Activated naive CD8-positive, alpha-beta T cell (primary cell): Measurements from ENCODE around the gene SLC2A5.
"Not testable (repeated sequence)": the region's sequence is repeated elsewhere in the genome, so short reads cannot be mapped to it uniquely, and the experiment has no call there.

Experiments
- H3K27ac Mint-ChIP-seq: one replicate; pipeline ENCODE4 v1.8.0; 2021; ENCODE audit warnings: mixed read lengths
- H3K27me3 Mint-ChIP-seq: one replicate; pipeline ENCODE4 v1.8.0; 2021; ENCODE audit warnings: mixed read lengths
- H3K36me3 Mint-ChIP-seq: one replicate; pipeline ENCODE4 v1.8.0; 2021; ENCODE audit warnings: mixed read lengths
- H3K4me1 Mint-ChIP-seq: one replicate; pipeline ENCODE4 v1.8.0; 2021; ENCODE audit warnings: low read depth, mixed read lengths
- H3K4me3 Mint-ChIP-seq: one replicate; pipeline ENCODE4 v1.8.0; 2021; ENCODE audit warnings: mild to moderate bottlenecking, mixed read lengths
- H3K9me3 Mint-ChIP-seq: one replicate; pipeline ENCODE4 v1.8.0; 2021; ENCODE audit warnings: low read depth, mixed read lengths

The SLC2A5 gene

GRCh38 chr1:9019896-9020295 is 49.5 kb downstream of the SLC2A5 start:
- no peaks in the 10 kb centered on the region for H3K9me3 Mint-ChIP-seq
- H3K4me3 Mint-ChIP-seq = no peak overlapping the region
- no peak overlapping the region for H3K27ac Mint-ChIP-seq
- no peaks in the 10 kb centered on the region for H3K4me1 Mint-ChIP-seq
- no peaks in the 10 kb centered on the region for H3K36me3 Mint-ChIP-seq
- H3K27me3 Mint-ChIP-seq = no peaks in the 10 kb centered on the region

DNA sequence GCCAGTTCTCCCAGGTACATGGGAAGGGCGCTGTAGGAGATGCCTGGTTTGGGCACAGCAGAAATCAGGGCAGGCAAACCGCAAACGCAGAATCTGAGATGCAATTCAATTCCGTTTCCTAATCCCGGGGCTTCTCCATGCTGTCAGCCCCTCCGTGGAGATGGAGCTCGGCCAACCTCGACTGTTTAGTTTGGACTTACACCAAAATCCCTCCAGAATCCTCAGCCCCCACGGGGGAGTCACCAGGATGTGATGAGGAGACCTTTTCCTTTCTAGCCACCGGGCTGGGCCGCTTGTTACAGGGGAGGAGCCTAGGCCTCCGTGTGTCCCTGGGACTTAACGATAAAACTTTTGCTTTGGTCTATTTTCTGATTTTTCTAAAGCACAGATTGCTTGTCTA is 51.1 kb downstream of the SLC2A5 start:
- H3K36me3 Mint-ChIP-seq = no peaks in the 10 kb centered on the region
- H3K4me3 Mint-ChIP-seq = no peak overlapping the region
- no peaks in the 10 kb centered on the region for H3K4me1 Mint-ChIP-seq
- no peaks in the 10 kb centered on the region for H3K27me3 Mint-ChIP-seq
- H3K9me3 Mint-ChIP-seq = no peaks in the 10 kb centered on the region
- H3K27ac Mint-ChIP-seq = no peak overlapping the region

DNA sequence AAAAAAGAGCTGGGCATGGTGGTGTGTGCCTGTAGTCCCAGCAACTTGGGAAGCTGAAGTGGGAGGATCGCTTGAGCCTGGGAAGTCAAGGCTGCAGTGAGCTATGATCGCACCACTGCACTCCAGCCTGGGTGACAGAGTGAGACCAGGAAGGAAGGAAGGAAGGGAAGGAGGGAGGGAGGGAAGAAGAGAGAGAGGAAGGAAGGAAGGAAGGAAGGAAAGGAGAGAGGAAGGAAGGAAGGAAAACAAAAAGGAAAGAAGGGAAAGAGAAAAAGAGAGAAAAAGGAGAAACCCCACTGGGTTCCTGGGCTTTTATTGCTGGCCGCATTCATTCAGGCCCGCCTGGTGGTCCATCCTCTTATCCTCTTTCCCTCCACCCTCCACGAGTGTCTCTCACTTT is 53.0 kb downstream of the SLC2A5 start:
- Mint-ChIP-seq H3K4me1 (no peaks in the 10 kb centered on the region), H3K4me3 (no peak overlapping the region), H3K27ac (no peak overlapping the region), H3K36me3 (no peaks in the 10 kb centered on the region), H3K27me3 (no peaks in the 10 kb centered on the region), H3K9me3 (no peaks in the 10 kb centered on the region)

- H3K36me3 Mint-ChIP-seq = no peaks in the 10 kb centered on the region
- no peak overlapping the region for H3K27ac Mint-ChIP-seq
- H3K27me3 Mint-ChIP-seq = no peaks in the 10 kb centered on the region
- no peaks in the 10 kb centered on the region for H3K9me3 Mint-ChIP-seq
- H3K4me1 Mint-ChIP-seq = peaks cover 3% of the 10 kb centered on the region
- H3K4me3 Mint-ChIP-seq = no peak overlapping the region
These were observed 54.7 kb downstream of the SLC2A5 start for GRCh38 chr1:9014475-9015375.

DNA sequence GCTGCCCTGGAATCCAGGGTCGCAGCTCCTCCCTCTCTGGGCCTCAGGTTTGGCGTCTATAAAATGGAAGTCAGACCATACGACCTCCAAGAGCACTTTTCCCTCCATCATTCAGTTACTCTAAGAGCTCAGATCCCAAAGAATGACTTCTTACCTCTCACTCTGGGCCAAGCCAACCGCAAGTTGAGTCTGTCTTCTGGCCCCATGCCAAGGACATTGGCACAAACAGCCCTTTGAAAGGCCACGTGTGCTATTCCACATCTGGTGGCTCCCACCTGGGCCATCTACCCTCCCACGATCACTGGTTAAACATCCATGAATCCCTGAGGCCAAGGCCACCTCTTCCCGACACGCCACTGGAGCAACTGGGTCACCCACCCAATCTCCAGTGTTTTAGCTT is 55.6 kb downstream of the SLC2A5 start:
- no peak overlapping the region for H3K4me3 Mint-ChIP-seq
- no peak overlapping the region for H3K27ac Mint-ChIP-seq
- H3K27me3 Mint-ChIP-seq = no peaks in the 10 kb centered on the region
- peaks cover 3% of the 10 kb centered on the region for H3K4me1 Mint-ChIP-seq
- H3K36me3 Mint-ChIP-seq = no peaks in the 10 kb centered on the region
- no peaks in the 10 kb centered on the region for H3K9me3 Mint-ChIP-seq

GRCh38 chr1:9010781-9011323 is 58.6 kb downstream of the SLC2A5 start:
- no peaks in the 10 kb centered on the region for H3K27me3 Mint-ChIP-seq
- H3K27ac Mint-ChIP-seq = no peak overlapping the region
- no peaks in the 10 kb centered on the region for H3K36me3 Mint-ChIP-seq
- no peaks in the 10 kb centered on the region for H3K9me3 Mint-ChIP-seq
- no peak overlapping the region for H3K4me3 Mint-ChIP-seq
- H3K4me1 Mint-ChIP-seq = peaks cover 3% of the 10 kb centered on the region

DNA sequence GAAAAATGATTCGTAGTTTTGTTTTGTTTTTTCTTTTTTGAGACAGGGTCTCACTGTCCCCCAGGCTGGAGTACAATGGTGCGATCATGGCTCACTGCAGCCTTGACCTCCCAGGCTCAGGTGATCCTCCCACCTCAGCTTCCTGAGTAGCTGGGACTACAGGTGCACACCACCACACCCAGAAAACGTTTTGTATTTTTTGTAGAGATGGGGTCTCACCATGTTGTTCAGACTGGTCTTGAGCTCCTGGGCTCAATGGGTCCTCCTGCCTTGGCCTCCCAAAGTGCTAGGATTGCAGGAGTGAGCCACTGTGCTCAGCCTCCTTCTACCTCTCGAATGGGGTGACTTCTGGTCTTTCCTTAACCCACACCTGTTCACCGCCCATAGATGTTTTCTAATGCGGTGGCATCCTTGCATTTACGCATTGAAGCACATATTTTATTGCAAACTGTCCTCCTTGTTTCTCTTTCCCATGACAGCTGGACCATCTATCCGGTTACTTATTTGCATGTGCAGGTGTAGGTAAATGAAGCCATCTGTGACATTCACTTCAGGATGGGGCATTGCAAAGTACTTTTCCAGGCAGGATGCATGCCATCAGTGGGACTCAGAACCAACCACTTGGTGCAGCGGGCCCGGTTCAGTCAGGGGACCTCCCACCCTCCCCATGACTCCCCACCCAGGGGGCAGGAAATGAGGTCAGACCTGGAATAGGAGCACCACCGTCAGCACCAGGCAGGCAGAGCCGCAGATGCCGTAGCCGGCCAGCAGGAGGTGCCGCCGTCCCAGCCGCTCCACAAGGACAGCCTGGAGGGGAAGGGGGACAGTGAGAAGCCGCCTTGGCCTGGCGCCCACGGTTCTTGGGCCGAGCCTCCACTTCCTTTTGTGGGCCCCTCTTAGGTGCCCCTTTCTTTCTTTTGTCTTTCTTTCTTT is 59.7 kb downstream of the SLC2A5 start:
- H3K27ac Mint-ChIP-seq = no peak overlapping the region
- peaks cover 8% of the 10 kb centered on the region for H3K4me1 Mint-ChIP-seq
- no peaks in the 10 kb centered on the region for H3K27me3 Mint-ChIP-seq
- no peaks in the 10 kb centered on the region for H3K9me3 Mint-ChIP-seq
- no peaks in the 10 kb centered on the region for H3K36me3 Mint-ChIP-seq
- no peak overlapping the region for H3K4me3 Mint-ChIP-seq

GRCh38 chr1:9008236-9008635 is 61.2 kb downstream of the SLC2A5 start:
- Mint-ChIP-seq H3K4me1 (peaks cover 17% of the 10 kb centered on the region), H3K27me3 (no peaks in the 10 kb centered on the region), H3K9me3 (no peaks in the 10 kb centered on the region), H3K27ac (no peak overlapping the region), H3K4me3 (no peak overlapping the region), H3K36me3 (no peaks in the 10 kb centered on the region)

GRCh38 chr1:9006956-9007615 is 62.3 kb downstream of the SLC2A5 start:
- no peaks in the 10 kb centered on the region for H3K27me3 Mint-ChIP-seq

DNA sequence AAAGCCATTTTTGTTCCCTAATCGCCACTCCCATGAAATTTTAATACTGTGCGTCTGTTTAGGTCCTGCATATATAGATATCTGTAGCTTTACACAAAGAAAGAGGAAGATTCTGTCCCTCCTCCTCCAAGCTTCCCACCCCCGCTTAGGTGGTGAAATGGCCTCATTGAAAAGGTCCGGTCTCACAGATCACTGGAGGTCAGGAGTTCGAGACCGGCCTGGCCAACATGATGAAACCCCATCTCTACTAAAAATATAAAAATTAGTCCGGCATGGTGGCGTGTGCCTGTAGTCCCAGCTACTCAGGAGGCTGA is 64.1 kb downstream of the SLC2A5 start:
- no peaks in the 10 kb centered on the region for H3K9me3 Mint-ChIP-seq
- peak overlapping the region; percentile 22 for H3K27ac Mint-ChIP-seq
- no peak overlapping the region for H3K4me3 Mint-ChIP-seq
- no peaks in the 10 kb centered on the region for H3K36me3 Mint-ChIP-seq
- no peaks in the 10 kb centered on the region for H3K27me3 Mint-ChIP-seq
- peaks cover 14% of the 10 kb centered on the region for H3K4me1 Mint-ChIP-seq

More at GRCh38 chr1:9006956-9007615, 62.3 kb downstream of the SLC2A5 start:
- no peak overlapping the region for H3K27ac Mint-ChIP-seq
- no peak overlapping the region for H3K4me3 Mint-ChIP-seq
- peaks cover 17% of the 10 kb centered on the region for H3K4me1 Mint-ChIP-seq
- no peaks in the 10 kb centered on the region for H3K36me3 Mint-ChIP-seq
- no peaks in the 10 kb centered on the region for H3K9me3 Mint-ChIP-seq

DNA sequence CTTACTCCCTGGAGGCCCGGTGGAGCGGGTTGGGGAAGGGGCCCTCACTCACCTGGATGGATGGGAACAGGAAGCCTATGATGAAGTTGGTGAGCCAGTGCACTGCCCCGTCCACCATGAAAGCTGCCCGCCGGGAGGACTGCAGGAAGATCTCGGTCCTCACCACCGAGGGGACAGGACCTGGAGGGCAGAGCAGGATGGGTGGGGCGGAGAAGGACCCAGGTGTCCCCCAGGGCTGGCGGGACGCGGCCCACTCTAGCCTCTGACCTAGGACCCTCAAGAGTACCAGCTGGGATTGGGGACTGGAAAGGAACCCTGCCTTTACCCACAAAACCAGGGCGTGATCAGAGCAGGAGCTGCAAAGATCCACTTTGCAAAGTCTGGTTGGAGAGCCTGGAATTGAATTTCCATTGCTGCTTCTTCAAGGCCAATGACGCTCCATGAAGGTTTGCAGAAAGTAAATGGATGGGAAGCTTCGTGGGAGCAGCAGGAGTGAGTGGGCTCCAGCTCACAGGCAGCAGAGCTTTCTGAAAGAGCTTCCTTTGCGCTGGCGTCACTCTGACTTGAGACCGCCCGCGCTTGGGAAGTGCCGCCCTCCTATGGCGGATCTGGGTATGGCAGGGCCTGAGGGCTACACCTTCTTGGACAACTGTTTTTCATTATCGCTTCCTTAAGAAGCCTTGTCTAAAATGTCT is 64.6 kb downstream of the SLC2A5 start:
- Mint-ChIP-seq H3K4me3 (peak overlapping the region; percentile 75), H3K27ac (peak overlapping the region; percentile 22), H3K36me3 (no peaks in the 10 kb centered on the region), H3K27me3 (no peaks in the 10 kb centered on the region), H3K9me3 (no peaks in the 10 kb centered on the region), H3K4me1 (peaks cover 14% of the 10 kb centered on the region)

GRCh38 chr1:9004031-9004699 is 65.3 kb downstream of the SLC2A5 start:
- Mint-ChIP-seq H3K27ac (no peak overlapping the region), H3K4me1 (peaks cover 14% of the 10 kb centered on the region), H3K9me3 (no peaks in the 10 kb centered on the region), H3K27me3 (no peaks in the 10 kb centered on the region), H3K4me3 (peak overlapping the region; percentile 72), H3K36me3 (no peaks in the 10 kb centered on the region)

DNA sequence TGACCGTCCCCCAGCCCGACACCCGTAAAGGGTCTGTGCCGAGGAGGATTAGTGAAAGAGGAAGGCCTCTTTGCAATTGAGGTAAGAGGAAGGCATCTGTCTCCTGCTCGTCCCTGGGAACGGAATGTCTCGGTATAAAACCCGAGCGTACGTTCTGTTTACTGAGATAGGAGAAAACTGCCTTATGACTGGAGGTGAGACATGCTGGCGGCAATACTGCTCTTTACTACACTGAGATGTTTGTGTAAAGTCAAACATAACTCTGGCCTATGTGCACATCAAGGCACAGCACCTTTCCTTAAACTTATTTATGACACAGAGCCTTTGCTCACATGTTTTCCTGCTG is 67.2 kb downstream of the SLC2A5 start:
- H3K9me3 Mint-ChIP-seq, H3K4me3 Mint-ChIP-seq, H3K36me3 Mint-ChIP-seq, H3K27ac Mint-ChIP-seq, H3K27me3 Mint-ChIP-seq: not testable (repeated sequence)
- H3K4me1 Mint-ChIP-seq = peaks cover 14% of the 10 kb centered on the region
